H1 (cell line): ENCODE results near the gene ANXA6. TPM values are rescaled to one million over a fixed set of nuclear protein-coding genes. Genes with fewer than 3 reads are reported as not detected.

Experiments used
- CTCF ChIA-PET: fragments of 300-600 bp; sonication (Branson Sonifier 250); formaldehyde crosslinking; loops from one replicate; lab custom pipeline; 2021; ENCODE audit not compliant: partially characterized antibody; lab: Charles Lee
- POLR2A ChIA-PET: fragments of 300-600 bp; sonication (Branson Sonifier 250); formaldehyde crosslinking; loops from one replicate; lab custom pipeline; 2021; ENCODE audit warnings: inconsistent platforms; ENCODE audit not compliant: partially characterized antibody; lab: Charles Lee
- DNase-seq, 2 experiments: peaks; one replicate each; pipeline versions ENCODE4 v3.0.0 to v3.0.0-alpha.2; 2010 to 2022; ENCODE audit warnings: low spot score in 2 of 2, low read depth in 1 of 2, mixed read lengths in 1 of 2
- FAIRE-seq: peaks from 2 replicates; lab custom pipeline; 2011; peaks lifted over from hg19 to GRCh38; lab: Jason Lieb, UNC
- H2AFZ ChIP-seq: 2 replicates; pipeline ENCODE4 v1.8.1; 2012; ENCODE audit warnings: low read length, inconsistent platforms
- H2AK5ac ChIP-seq: 2 replicates; pipeline ENCODE4 v1.6.1; 2013; ENCODE audit warnings: low read depth, low read length
- H2BK120ac ChIP-seq: replicated peaks from 2 replicates; pipeline ENCODE3; 2013; ENCODE audit warnings: low read depth, low read length, inconsistent platforms
- H2BK12ac ChIP-seq: 2 replicates; pipeline ENCODE4 v1.6.1; 2013; ENCODE audit warnings: low read depth, low read length
- H2BK15ac ChIP-seq: 2 replicates; pipeline ENCODE4 v1.6.1; 2013; ENCODE audit warnings: low read length
- H2BK20ac ChIP-seq: 2 replicates; pipeline ENCODE4 v1.6.1; 2013; ENCODE audit warnings: low read length
- H2BK5ac ChIP-seq: 2 replicates; pipeline ENCODE4 v1.6.1; 2013; ENCODE audit warnings: low read depth, low read length
- H3K14ac ChIP-seq: 2 replicates; pipeline ENCODE4 v1.6.1; 2013; ENCODE audit warnings: inconsistent platforms; ENCODE audit not compliant: insufficient read length
- H3K18ac ChIP-seq: 2 replicates; pipeline ENCODE4 v1.6.1; 2013; ENCODE audit warnings: low read length; ENCODE audit errors: extremely low read depth
- H3K23ac ChIP-seq: 2 replicates; pipeline ENCODE4 v1.6.1; 2013; ENCODE audit warnings: inconsistent platforms; ENCODE audit not compliant: insufficient read length
- H3K23me2 ChIP-seq: 2 replicates; pipeline ENCODE4 v1.6.1; 2013; ENCODE audit warnings: low read depth, low read length
- H3K27ac ChIP-seq: 2 replicates; pipeline ENCODE4 v1.6.1; 2011; ENCODE audit warnings: low read depth, low read length, inconsistent platforms
- H3K27me3 ChIP-seq, 4 experiments: replicated peaks in 1 of 4; 1 replicate in 1 of 4; 2 replicates in 3 of 4; pipeline versions ENCODE4 v1.6.1 to v1.8.1; 2011 to 2013; ENCODE audit warnings: low read length in 3 of 4, mild to moderate bottlenecking in 3 of 4, inconsistent platforms in 2 of 4, mixed read lengths in 2 of 4, moderate library complexity in 1 of 4; ENCODE audit not compliant: control insufficient read depth in 3 of 4, insufficient read depth in 3 of 4; ENCODE audit errors: extremely low read depth in 1 of 4
- H3K36me3 ChIP-seq, 4 experiments: 2 replicates each; pipeline versions ENCODE4 v1.6.1 to v1.8.1; 2011 to 2013; ENCODE audit warnings: mild to moderate bottlenecking in 4 of 4, low read length in 3 of 4, moderate library complexity in 2 of 4, control low read depth in 1 of 4, inconsistent platforms in 1 of 4; ENCODE audit not compliant: insufficient read depth in 4 of 4, control insufficient read depth in 2 of 4
- H3K4ac ChIP-seq: replicated peaks from 2 replicates; pipeline ENCODE3; 2013; ENCODE audit warnings: low read length, low read depth, mixed read lengths, inconsistent platforms; ENCODE audit not compliant: insufficient read length
- H3K4me1 ChIP-seq, 4 experiments: replicated peaks in 1 of 4; 1 replicate in 1 of 4; 2 replicates in 3 of 4; pipeline versions ENCODE4 v1.6.1 to v1.8.1; 2011 to 2013; ENCODE audit warnings: low read length in 3 of 4, inconsistent platforms in 2 of 4, mixed read lengths in 1 of 4; ENCODE audit not compliant: insufficient read depth in 4 of 4, control insufficient read depth in 3 of 4
- H3K4me2 ChIP-seq, 2 experiments: 2 replicates each; pipeline versions ENCODE4 v1.6.1 to v1.8.1; 2011 to 2013; ENCODE audit warnings: low read depth in 2 of 2, low read length in 2 of 2, control low read depth in 1 of 2, inconsistent platforms in 1 of 2, mild to moderate bottlenecking in 1 of 2; ENCODE audit not compliant: insufficient read depth in 1 of 2
- H3K4me3 ChIP-seq, 4 experiments: fragments of 200-600, 300-600 bp in 1 of 4; sonication (generic), shearing (Covaris generic), sonication (Bioruptor Twin) in 1 of 4; 2 replicates each; pipeline versions ENCODE4 v1.5.1 to v1.8.1; 2011 to 2016; ENCODE audit warnings: low read length in 4 of 4, low read depth in 3 of 4, control low read depth in 2 of 4, inconsistent platforms in 2 of 4, mild to moderate bottlenecking in 2 of 4, mixed read lengths in 1 of 4, moderate library complexity in 1 of 4; ENCODE audit not compliant: insufficient read depth in 2 of 4; ENCODE audit errors: extremely low read depth in 1 of 4
- H3K56ac ChIP-seq: replicated peaks from 2 replicates; pipeline ENCODE3; 2013; ENCODE audit warnings: low read depth, mild to moderate bottlenecking, mixed read lengths, low read length, inconsistent platforms; ENCODE audit not compliant: insufficient read length
- H3K79me1 ChIP-seq: 2 replicates; pipeline ENCODE4 v1.6.1; 2013; ENCODE audit warnings: low read depth, low read length, control low read depth
- H3K79me2 ChIP-seq, 2 experiments: 2 replicates each; pipeline versions ENCODE4 v1.6.1 to v1.8.1; 2012 to 2013; ENCODE audit warnings: low read length in 2 of 2, mild to moderate bottlenecking in 2 of 2, inconsistent platforms in 1 of 2; ENCODE audit not compliant: insufficient read depth in 2 of 2, control insufficient read depth in 1 of 2
- H3K9ac ChIP-seq, 4 experiments: replicated peaks in 1 of 4; 1 replicate in 1 of 4; 2 replicates in 3 of 4; pipeline versions ENCODE4 v1.6.1 to v1.8.1; 2011 to 2013; ENCODE audit warnings: low read depth in 3 of 4, low read length in 3 of 4, control low read depth in 2 of 4, mild to moderate bottlenecking in 2 of 4, moderate library complexity in 2 of 4, inconsistent platforms in 1 of 4; ENCODE audit errors: extremely low read depth in 1 of 4
- H3K9me3 ChIP-seq, 2 experiments: 2 replicates each; pipeline versions ENCODE4 v1.6.1 to v1.8.1; 2012 to 2013; ENCODE audit warnings: mild to moderate bottlenecking in 2 of 2, moderate library complexity in 2 of 2, control low read depth in 1 of 2, inconsistent platforms in 1 of 2, low read depth in 1 of 2, low read length in 1 of 2, mixed read lengths in 1 of 2; ENCODE audit not compliant: insufficient read depth in 2 of 2
- H4K20me1 ChIP-seq, 2 experiments: replicated peaks in 1 of 2; 2 replicates each; pipeline versions ENCODE3 to v1.8.1; 2011 to 2013; ENCODE audit warnings: inconsistent platforms in 2 of 2, low read length in 2 of 2, mild to moderate bottlenecking in 1 of 2; ENCODE audit not compliant: insufficient read depth in 2 of 2, control insufficient read depth in 1 of 2
- H4K5ac ChIP-seq: 2 replicates; pipeline ENCODE4 v1.6.1; 2013; ENCODE audit warnings: low read length, low read depth, mixed read lengths, inconsistent platforms; ENCODE audit not compliant: insufficient read length
- H4K8ac ChIP-seq: 2 replicates; pipeline ENCODE4 v1.8.0; 2013; ENCODE audit warnings: mild to moderate bottlenecking, moderate library complexity, low read length, inconsistent platforms; ENCODE audit not compliant: insufficient read depth; ENCODE audit errors: extremely low read depth
- H4K91ac ChIP-seq: replicated peaks from 2 replicates; pipeline ENCODE3; 2013; ENCODE audit warnings: low read length, mixed read lengths, inconsistent platforms; ENCODE audit not compliant: insufficient read length
- CBX5 ChIP-seq: fragments of 300-800, 300-1000 bp; sonication (generic); IDR thresholded peaks from 2 replicates; pipeline ENCODE4 v1.7.1; 2016; ENCODE audit warnings: antibody characterized with exemption, low read length, low read depth
- CBX8 ChIP-seq: fragments of 300-800, 300-1000 bp; sonication (generic); IDR thresholded peaks from 2 replicates; pipeline ENCODE4 v1.7.1; 2016; ENCODE audit warnings: low read depth, low read length, borderline replicate concordance
- EP300 ChIP-seq, 2 experiments: IDR thresholded peaks; 1 replicate in 1 of 2; 2 replicates in 1 of 2; pipeline ENCODE4 v1.6.1; 2011 to 2012; ENCODE audit warnings: low read depth in 2 of 2, low read length in 2 of 2, mild to moderate bottlenecking in 2 of 2, borderline replicate concordance in 1 of 2, inconsistent platforms in 1 of 2, moderate library complexity in 1 of 2
- HDAC2 ChIP-seq, 2 experiments: fragments of 300-600 bp in 1 of 2; sonication (generic) in 1 of 2; IDR thresholded peaks; 2 replicates each; pipeline ENCODE4 v1.6.1; 2011 to 2012; ENCODE audit warnings: low read depth in 2 of 2, low read length in 2 of 2, mild to moderate bottlenecking in 2 of 2, moderate library complexity in 2 of 2, borderline replicate concordance in 1 of 2, inconsistent platforms in 1 of 2
- NANOG ChIP-seq: IDR thresholded peaks from 2 replicates; pipeline ENCODE4 v1.6.1; 2011; ENCODE audit warnings: low read length, low read depth, mild to moderate bottlenecking, inconsistent platforms; ENCODE audit not compliant: insufficient read depth, poor library complexity, severe bottlenecking
- POLR2AphosphoS5 ChIP-seq: IDR thresholded peaks from 2 replicates; pipeline ENCODE4 v1.6.1; 2011; ENCODE audit warnings: low read depth, low read length
- POU5F1 ChIP-seq: IDR thresholded peaks from 2 replicates; pipeline ENCODE4 v1.6.1; 2011; ENCODE audit warnings: low read depth, mild to moderate bottlenecking, low read length, moderate library complexity
- RFX5 ChIP-seq: IDR thresholded peaks from 2 replicates; pipeline ENCODE4 v1.6.1; 2011; ENCODE audit warnings: low read depth, low read length, improper control_type of control experiment, borderline replicate concordance
- SIRT6 ChIP-seq: IDR thresholded peaks from one replicate; pipeline ENCODE4 v1.7.1; 2012; ENCODE audit warnings: low read length, inconsistent platforms
- SRF ChIP-seq: IDR thresholded peaks from 2 replicates; pipeline ENCODE4 v1.6.1; 2011; ENCODE audit warnings: mild to moderate bottlenecking, low read depth, low read length, moderate library complexity
- TAF1 ChIP-seq: IDR thresholded peaks from 2 replicates; pipeline ENCODE4 v1.6.1; 2011; ENCODE audit warnings: mild to moderate bottlenecking, low read depth, low read length
- USF2 ChIP-seq: IDR thresholded peaks from 2 replicates; pipeline ENCODE4 v1.6.1; 2011; ENCODE audit warnings: low read length, improper control_type of control experiment
- WGBS, 2 experiments: shearing (Covaris generic) in 1 of 2; methylation state at CpG; one replicate each; pipeline versions ENCODE4 v1.1.6 to v1.1.7; 2013 to 2015; ENCODE audit warnings: low lambda C conversion rate in 2 of 2, mixed read lengths in 2 of 2, inconsistent platforms in 1 of 2, low coverage in 1 of 2, missing lambda C conversion rate in 1 of 2; ENCODE audit not compliant: insufficient replicate concordance in 2 of 2, insufficient coverage in 1 of 2, insufficient read length in 1 of 2; ENCODE audit errors: extremely low coverage in 1 of 2, missing lambda C conversion rate in 1 of 2; 5-methylcytosine and 5-hydroxymethylcytosine counted together
- polyA plus RNA-seq, 7 experiments: library from polyadenylated mRNA; depleted of rRNA in 3 of 7; stranded (reverse) in 5 of 7; unstranded in 2 of 7; fragments of >200 nt in 5 of 7; fragments of 200-250 nt in 2 of 7; gene quantifications; 1 replicate in 5 of 7; 2 replicates in 1 of 7; 4 replicates in 1 of 7; pipeline versions ENCODE4 v1.2.1 to v1.2.3, GENCODE V29; 2011 to 2013; ENCODE audit warnings: missing spikeins in 2 of 7, mixed read lengths in 2 of 7
- total RNA-seq: library from RNA; stranded (reverse); fragmentation: NEBNext Ultra II Directional; extraction: Animal tissue kit (Norgen Biotek cat#: 25700); gene quantifications from 2 replicates; pipeline ENCODE4 v1.2.1, GENCODE V29; 2021

Gene ANXA6
- total and polyA plus RNA-seq, 2 of the 8 experiments (the other 6 are each of a cell fraction or from before 2014, with no cell fraction given) = 61.3 to 78.6 TPM

DNA sequence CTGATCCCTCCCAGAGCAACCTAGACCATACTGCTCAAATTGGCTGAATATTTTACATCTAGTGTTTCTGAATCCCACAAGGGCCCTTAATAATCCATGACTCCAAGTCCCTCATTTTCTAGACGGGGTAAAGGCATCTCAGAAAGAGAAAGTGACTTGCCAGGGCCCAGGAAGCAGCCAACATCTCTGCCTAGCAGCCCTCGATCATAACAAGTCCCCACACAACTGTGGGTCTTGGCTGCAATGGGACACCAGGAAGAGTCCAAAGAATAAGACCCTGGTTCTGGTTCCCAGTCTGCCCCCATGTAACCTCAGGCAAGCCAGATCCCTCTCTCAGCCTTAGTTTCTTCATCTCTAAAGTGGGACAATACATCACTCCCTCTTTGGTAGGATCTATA is 6.3 kb downstream of the ANXA6 start:
- H3K18ac ChIP-seq = no peak overlapping the region
- no peak overlapping the region for H2BK120ac ChIP-seq
- peaks cover 0 to 2% of the 10 kb centered on the region in 2 experiments for H4K20me1 ChIP-seq
- H2BK20ac ChIP-seq = no peak overlapping the region
- POLR2A ChIA-PET = interaction anchor here (0.6 to 2.0 kb wide), 2 partner anchors 10 to 22 kb away, joined by 3 to 7 read pairs; no protein-coding TSS in a partner anchor
- no peak overlapping the region for H2AK5ac ChIP-seq
- no peak overlapping the region for H2BK5ac ChIP-seq
- H3K79me1 ChIP-seq = no peaks in the 10 kb centered on the region; the same call in 1 of the 2 replicates
- no peak overlapping the region for H4K91ac ChIP-seq
- H3K9ac ChIP-seq = no peak overlapping the region
- no peak overlapping the region for H2BK12ac ChIP-seq
- DNase-seq (no peak), FAIRE-seq (no peak)
- H3K23ac ChIP-seq = no peak overlapping the region
- no peak overlapping the region for H3K56ac ChIP-seq
- 0 out of 8 replicates have a peak, but pooled peaks cover 0 to 3% (median 0%) of the 10 kb centered on the region in 4 experiments for H3K36me3 ChIP-seq
- no peak overlapping the region for H3K4me2 ChIP-seq
- no peak overlapping the region for H3K4me3 ChIP-seq
- H4K5ac ChIP-seq = no peak overlapping the region
- CTCF ChIA-PET = interaction anchor here (0.7 to 6.9 kb wide), 9 partner anchors 10 to 121 kb away, joined by 3 to 58 read pairs (median 5); no protein-coding TSS in a partner anchor
- no peak overlapping the region for H3K27ac ChIP-seq
- H3K9me3 ChIP-seq = no peaks in the 10 kb centered on the region
- H3K23me2 ChIP-seq = no peaks in the 10 kb centered on the region
- no peak overlapping the region for H2BK15ac ChIP-seq
- peaks cover 0 to 6% of the 10 kb centered on the region in 2 experiments; a peak in 2 of 4 replicates for H3K79me2 ChIP-seq
- no peak overlapping the region for H3K14ac ChIP-seq
- H2AFZ ChIP-seq = no peak overlapping the region
- H3K27me3 ChIP-seq = no peaks in the 10 kb centered on the region
- peaks cover 0 to 12% (median 4%) of the 10 kb centered on the region in 4 experiments; a peak in 4 of 7 replicates for H3K4me1 ChIP-seq
- no peak overlapping the region for H4K8ac ChIP-seq
- 88% methylated on average over 2 of the region's 2 CpGs; no CpG with 5 or more reads in 1 of the 2 experiments for WGBS, 2 experiments
- H3K4ac ChIP-seq = no peak overlapping the region
- TF ChIP-seq CBX8 (no peak), SIRT6 (no peak), SRF (no peak), TAF1 (no peak), CBX5 (no peak), NANOG (no peak), RFX5 (no peak), POU5F1 (no peak), USF2 (no peak), POLR2AphosphoS5 (no peak), HDAC2 (IDR thresholded peaks at IDR 0.05; ENCODE audit: borderline replicate concordance in 1 of 2, low read depth in 2 of 2, low read length in 2 of 2) (no peak), EP300 (IDR thresholded peaks at IDR 0.05; ENCODE audit: borderline replicate concordance in 1 of 2, low read depth in 2 of 2, low read length in 2 of 2) (no peak)
